ENCODE results near the gene MTA3.

MTA3 gene

DNA sequence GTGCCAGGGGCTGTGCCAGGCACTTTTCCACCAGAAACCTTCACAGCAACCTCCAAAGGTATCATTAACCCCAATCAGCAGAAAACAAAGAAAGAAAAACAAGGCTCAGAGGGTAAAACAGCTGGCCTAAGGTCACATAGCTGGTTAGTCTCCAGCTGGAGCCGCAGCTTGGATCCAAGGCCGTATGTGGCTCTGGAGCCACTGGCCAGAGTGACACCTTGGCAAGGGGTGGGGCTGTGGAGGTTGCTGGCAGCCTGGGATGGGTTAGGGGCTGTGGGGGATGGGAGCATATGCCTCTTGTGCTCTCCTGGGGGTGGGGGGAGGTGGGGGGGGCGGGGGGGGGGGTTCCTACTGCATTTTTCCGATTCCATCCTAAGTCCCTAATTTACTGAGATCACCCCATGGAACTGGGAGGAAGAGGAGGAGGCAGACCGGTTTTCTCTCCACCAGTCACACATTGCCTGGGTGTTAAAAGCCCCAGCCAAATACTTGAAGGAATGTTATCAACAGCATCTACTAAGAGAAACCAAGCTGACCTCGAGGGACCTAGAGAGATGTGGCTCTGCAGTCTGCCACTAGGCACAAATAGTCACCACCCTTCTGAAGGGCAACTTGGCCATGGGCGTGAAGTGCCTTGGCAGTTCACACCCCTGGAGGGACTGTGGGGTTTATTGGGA is 215.9 kb downstream of the MTA3 start:
- no peak for DNase-seq (ENCODE audit: low read depth)
- TF ChIP-seq, protein P1, sequence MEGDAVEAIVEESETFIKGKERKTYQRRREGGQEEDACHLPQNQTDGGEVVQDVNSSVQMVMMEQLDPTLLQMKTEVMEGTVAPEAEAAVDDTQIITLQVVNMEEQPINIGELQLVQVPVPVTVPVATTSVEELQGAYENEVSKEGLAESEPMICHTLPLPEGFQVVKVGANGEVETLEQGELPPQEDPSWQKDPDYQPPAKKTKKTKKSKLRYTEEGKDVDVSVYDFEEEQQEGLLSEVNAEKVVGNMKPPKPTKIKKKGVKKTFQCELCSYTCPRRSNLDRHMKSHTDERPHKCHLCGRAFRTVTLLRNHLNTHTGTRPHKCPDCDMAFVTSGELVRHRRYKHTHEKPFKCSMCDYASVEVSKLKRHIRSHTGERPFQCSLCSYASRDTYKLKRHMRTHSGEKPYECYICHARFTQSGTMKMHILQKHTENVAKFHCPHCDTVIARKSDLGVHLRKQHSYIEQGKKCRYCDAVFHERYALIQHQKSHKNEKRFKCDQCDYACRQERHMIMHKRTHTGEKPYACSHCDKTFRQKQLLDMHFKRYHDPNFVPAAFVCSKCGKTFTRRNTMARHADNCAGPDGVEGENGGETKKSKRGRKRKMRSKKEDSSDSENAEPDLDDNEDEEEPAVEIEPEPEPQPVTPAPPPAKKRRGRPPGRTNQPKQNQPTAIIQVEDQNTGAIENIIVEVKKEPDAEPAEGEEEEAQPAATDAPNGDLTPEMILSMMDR (conservative IDR thresholded peaks at IDR 0.05; ENCODE audit: low read depth, low read length), result no peak
- no peak overlapping the region for H3K4me3 ChIP-seq (ENCODE audit: low read depth, low read length)

DNA sequence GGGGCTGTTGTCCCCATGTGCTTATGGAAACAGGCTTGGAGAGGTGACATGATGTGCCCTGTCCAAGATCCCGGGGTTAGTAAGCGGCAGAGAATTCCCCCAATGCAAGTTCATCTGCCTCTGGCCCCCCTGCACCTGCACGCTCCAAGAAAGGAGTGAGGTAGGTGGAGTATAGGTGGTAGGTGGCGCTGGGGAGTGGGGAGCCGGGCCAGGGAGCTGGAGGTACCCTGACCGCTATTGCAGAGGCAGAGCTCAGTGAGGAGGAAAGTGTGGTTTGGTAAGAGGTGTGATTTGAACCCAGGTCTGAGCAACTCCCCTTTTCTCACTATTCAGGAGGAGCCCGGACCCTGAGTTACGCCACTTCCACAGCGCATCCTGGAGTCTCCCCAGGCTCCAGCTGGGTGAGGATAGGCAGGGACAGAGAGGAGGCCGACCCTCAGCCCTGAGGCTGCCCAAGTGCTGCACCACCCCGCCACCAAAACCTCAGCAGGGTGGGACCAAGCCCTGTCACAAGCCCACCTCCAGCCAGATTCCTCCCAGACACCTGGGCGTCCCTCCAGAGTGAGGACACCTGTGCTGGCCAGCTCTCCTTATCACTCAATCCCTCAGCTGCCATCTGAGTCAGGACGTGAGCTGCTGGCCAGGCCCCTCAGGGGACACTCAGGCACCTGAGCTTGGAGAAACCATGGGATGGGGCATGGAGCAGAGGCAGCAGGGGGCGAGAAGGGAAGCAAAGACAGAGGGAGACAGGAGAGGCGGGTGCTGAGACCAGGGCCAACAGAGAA is 218.3 kb downstream of the MTA3 start:
- DNase-seq (ENCODE audit: low read depth), result no peak
- TF ChIP-seq, protein P1 (conservative IDR thresholded peaks at IDR 0.05; ENCODE audit: low read depth, low read length), result no peak
- no peak overlapping the region for H3K4me3 ChIP-seq (ENCODE audit: low read depth, low read length)

DNA sequence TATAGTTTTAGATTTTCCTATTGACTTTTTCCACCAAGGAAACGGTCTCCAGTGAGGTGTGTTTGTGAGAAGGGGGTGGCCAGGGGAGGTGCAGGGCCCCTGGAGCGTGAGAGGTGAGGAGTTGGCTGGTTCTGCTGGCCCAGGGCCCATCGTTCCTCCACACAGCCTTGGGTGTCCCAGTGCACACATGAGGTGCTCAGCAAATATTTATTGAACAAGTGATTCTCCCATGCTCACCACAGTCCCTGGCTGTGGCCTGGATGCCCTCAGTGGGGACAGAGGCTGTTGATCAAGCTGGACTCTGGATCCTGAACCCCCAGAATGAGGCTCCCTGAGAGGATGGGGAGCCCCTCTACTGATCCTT is 219.0 kb downstream of the MTA3 start:
- no peak for DNase-seq (ENCODE audit: low read depth)
- TF ChIP-seq, protein P1 (conservative IDR thresholded peaks at IDR 0.05; ENCODE audit: low read depth, low read length), result no peak
- no peak overlapping the region for H3K4me3 ChIP-seq (ENCODE audit: low read depth, low read length)

DNA sequence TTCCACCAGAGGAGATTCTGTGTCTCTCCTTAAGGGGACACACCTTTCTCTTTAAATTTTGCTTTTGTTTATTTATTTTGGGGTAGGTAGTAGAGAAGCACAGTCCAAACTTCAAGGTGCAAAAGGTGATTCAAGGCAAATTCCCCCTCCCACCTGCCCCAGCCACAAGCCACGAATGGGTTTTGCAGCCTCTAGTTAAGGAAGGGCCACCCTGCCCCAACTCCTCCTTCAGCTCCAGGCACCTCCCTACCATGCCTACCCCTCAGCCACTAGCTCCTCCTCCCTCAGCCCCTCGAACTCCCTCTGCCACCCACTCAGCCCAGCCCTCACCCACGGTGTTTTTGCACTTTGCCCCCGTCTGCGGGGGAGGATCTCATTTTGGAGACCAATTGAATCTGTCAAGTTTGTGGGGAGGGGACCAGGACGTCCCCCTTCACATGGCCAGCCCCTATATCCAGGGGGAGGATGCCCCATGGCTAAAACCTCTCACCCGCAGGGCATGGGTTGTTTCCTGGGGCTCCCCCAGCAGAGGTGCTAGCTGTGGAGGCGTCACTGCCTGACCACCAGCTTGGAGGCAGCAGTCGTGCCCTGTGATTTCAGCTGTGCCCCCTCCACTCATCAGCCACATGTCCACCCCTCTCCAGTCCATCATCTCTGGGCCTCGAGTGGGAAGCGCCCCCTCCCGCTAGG is 219.5 kb downstream of the MTA3 start:
- no peak for DNase-seq (ENCODE audit: low read depth)
- H3K4me3 ChIP-seq (ENCODE audit: low read depth, low read length), result no peak overlapping the region
- TF ChIP-seq, protein P1 (conservative IDR thresholded peaks at IDR 0.05; ENCODE audit: low read depth, low read length), result no peak

DNA sequence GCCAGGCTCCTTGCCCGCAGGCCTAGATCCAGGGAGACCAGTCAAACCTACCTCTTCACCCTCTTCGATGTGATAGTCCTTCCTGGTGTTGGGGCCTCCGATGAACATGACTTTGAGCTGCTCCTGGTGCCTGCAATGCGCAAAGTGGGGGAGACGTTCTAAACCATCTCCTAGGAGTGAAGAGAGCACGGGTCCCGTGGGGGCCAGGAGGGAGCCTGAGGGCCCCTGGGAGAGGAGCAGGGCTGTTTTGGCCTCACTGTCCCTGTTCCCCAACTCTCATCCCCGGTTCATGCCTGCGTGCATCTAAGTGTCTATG is 220.0 kb downstream of the MTA3 start:
- TF ChIP-seq, protein P1 (conservative IDR thresholded peaks at IDR 0.05; ENCODE audit: low read depth, low read length), result no peak
- DNase-seq (ENCODE audit: low read depth), result no peak
- no peak overlapping the region for H3K4me3 ChIP-seq (ENCODE audit: low read depth, low read length)

DNA sequence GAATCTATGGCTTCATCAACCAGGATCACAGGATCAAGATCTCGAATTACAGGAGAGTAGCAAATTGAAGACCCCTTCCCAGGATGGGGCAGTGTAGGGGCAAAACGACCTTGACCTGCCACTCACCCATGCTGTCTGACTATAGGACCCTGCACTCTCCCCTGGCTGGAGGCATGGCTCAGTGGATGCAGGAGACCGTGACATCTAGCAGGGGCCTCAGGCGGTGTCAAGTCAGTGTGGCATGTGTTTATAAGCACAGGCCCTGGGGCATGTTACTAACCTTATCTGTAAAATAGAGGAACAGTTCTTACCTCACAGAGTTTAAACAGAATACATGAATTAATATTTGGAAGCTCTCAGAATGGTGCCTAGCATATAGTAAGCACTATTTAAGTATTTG is 220.4 kb downstream of the MTA3 start:
- TF ChIP-seq, protein P1 (conservative IDR thresholded peaks at IDR 0.05; ENCODE audit: low read depth, low read length), result no peak
- DNase-seq (ENCODE audit: low read depth), result no peak
- no peak overlapping the region for H3K4me3 ChIP-seq (ENCODE audit: low read depth, low read length)

Data from choroid plexus epithelial cell (primary cell).